ENCODE measurements around the gene NINJ2.

The NINJ2 gene

GRCh38 chr12:527241-527640, 136.0 kb downstream of the NINJ2 start:
- Histone ChIP-seq H3K9ac (ENCODE audit: low read depth in 1 of 2, low read length in 2 of 2) (no peak overlapping the region), H3K9me3 (ENCODE audit: control insufficient read depth in 1 of 2, low read length in 2 of 2) (peaks cover under 1 to 2% of the 10 kb centered on the region in 2 donors), H3K4me1 (ENCODE audit: control insufficient read depth in 1 of 2, insufficient read depth in 2 of 2, low read length in 2 of 2) (no peaks in the 10 kb centered on the region), H3K4me3 (ENCODE audit: low read depth in 1 of 2, low read length in 2 of 2) (no peak overlapping the region), H3K27me3 (ENCODE audit: control insufficient read depth in 1 of 2, insufficient read depth in 2 of 2, low read length in 2 of 2) (no peaks in the 10 kb centered on the region), H3K36me3 (ENCODE audit: control insufficient read depth in 1 of 2, insufficient read depth in 2 of 2, low read length in 2 of 2) (no peaks in the 10 kb centered on the region), H3K27ac (ENCODE audit: low read depth, low read length) (no peak overlapping the region)

- Histone ChIP-seq H3K9me3 (ENCODE audit: control insufficient read depth in 1 of 2, low read length in 2 of 2) (no peaks in the 10 kb centered on the region), H3K27me3 (ENCODE audit: control insufficient read depth in 1 of 2, insufficient read depth in 2 of 2, low read length in 2 of 2) (no peaks in the 10 kb centered on the region), H3K4me3 (ENCODE audit: low read depth in 1 of 2, low read length in 2 of 2) (no peak overlapping the region), H3K4me1 (ENCODE audit: control insufficient read depth in 1 of 2, insufficient read depth in 2 of 2, low read length in 2 of 2) (no peaks in the 10 kb centered on the region), H3K9ac (ENCODE audit: low read depth in 1 of 2, low read length in 2 of 2) (no peak overlapping the region), H3K27ac (ENCODE audit: low read depth, low read length) (no peak overlapping the region), H3K36me3 (ENCODE audit: control insufficient read depth in 1 of 2, insufficient read depth in 2 of 2, low read length in 2 of 2) (no peaks in the 10 kb centered on the region)
These were observed 137.2 kb downstream of the NINJ2 start for GRCh38 chr12:526089-526488.

- H3K9me3 ChIP-seq (ENCODE audit: control insufficient read depth in 1 of 2, low read length in 2 of 2) = no peaks in the 10 kb centered on the region
- no peaks in the 10 kb centered on the region for H3K4me1 ChIP-seq (ENCODE audit: control insufficient read depth in 1 of 2, insufficient read depth in 2 of 2, low read length in 2 of 2)
- H3K36me3 ChIP-seq (ENCODE audit: control insufficient read depth in 1 of 2, insufficient read depth in 2 of 2, low read length in 2 of 2) = no peaks in the 10 kb centered on the region
- H3K9ac ChIP-seq (ENCODE audit: low read depth in 1 of 2, low read length in 2 of 2) = no peak overlapping the region
- H3K27ac ChIP-seq (ENCODE audit: low read depth, low read length) = no peak overlapping the region
- no peaks in the 10 kb centered on the region for H3K27me3 ChIP-seq (ENCODE audit: control insufficient read depth in 1 of 2, insufficient read depth in 2 of 2, low read length in 2 of 2)
- no peak overlapping the region for H3K4me3 ChIP-seq (ENCODE audit: low read depth in 1 of 2, low read length in 2 of 2)
These were observed 138.9 kb downstream of the NINJ2 start for GRCh38 chr12:524167-524951.

- Histone ChIP-seq H3K36me3 (ENCODE audit: control insufficient read depth in 1 of 2, insufficient read depth in 2 of 2, low read length in 2 of 2) (no peaks in the 10 kb centered on the region), H3K4me3 (ENCODE audit: low read depth in 1 of 2, low read length in 2 of 2) (no peak overlapping the region), H3K9me3 (ENCODE audit: control insufficient read depth in 1 of 2, low read length in 2 of 2) (no peaks in the 10 kb centered on the region), H3K27me3 (ENCODE audit: control insufficient read depth in 1 of 2, insufficient read depth in 2 of 2, low read length in 2 of 2) (no peaks in the 10 kb centered on the region), H3K27ac (ENCODE audit: low read depth, low read length) (no peak overlapping the region), H3K4me1 (ENCODE audit: control insufficient read depth in 1 of 2, insufficient read depth in 2 of 2, low read length in 2 of 2) (no peaks in the 10 kb centered on the region), H3K9ac (ENCODE audit: low read depth in 1 of 2, low read length in 2 of 2) (no peak overlapping the region)
These were observed 140.4 kb downstream of the NINJ2 start for GRCh38 chr12:522692-523378.

- Histone ChIP-seq H3K27ac (ENCODE audit: low read depth, low read length) (no peak overlapping the region), H3K4me3 (ENCODE audit: low read depth in 1 of 2, low read length in 2 of 2) (no peak overlapping the region), H3K27me3 (ENCODE audit: control insufficient read depth in 1 of 2, insufficient read depth in 2 of 2, low read length in 2 of 2) (no peaks in the 10 kb centered on the region), H3K4me1 (ENCODE audit: control insufficient read depth in 1 of 2, insufficient read depth in 2 of 2, low read length in 2 of 2) (no peaks in the 10 kb centered on the region), H3K36me3 (ENCODE audit: control insufficient read depth in 1 of 2, insufficient read depth in 2 of 2, low read length in 2 of 2) (no peaks in the 10 kb centered on the region), H3K9ac (ENCODE audit: low read depth in 1 of 2, low read length in 2 of 2) (no peak overlapping the region), H3K9me3 (ENCODE audit: control insufficient read depth in 1 of 2, low read length in 2 of 2) (no peaks in the 10 kb centered on the region)
These were observed 143.1 kb downstream of the NINJ2 start for GRCh38 chr12:520119-520518.

- H3K27me3 ChIP-seq (ENCODE audit: control insufficient read depth in 1 of 2, insufficient read depth in 2 of 2, low read length in 2 of 2) = no peaks in the 10 kb centered on the region
- H3K4me1 ChIP-seq (ENCODE audit: control insufficient read depth in 1 of 2, insufficient read depth in 2 of 2, low read length in 2 of 2) = no peaks in the 10 kb centered on the region
- H3K36me3 ChIP-seq (ENCODE audit: control insufficient read depth in 1 of 2, insufficient read depth in 2 of 2, low read length in 2 of 2) = no peaks in the 10 kb centered on the region
- no peak overlapping the region for H3K4me3 ChIP-seq (ENCODE audit: low read depth in 1 of 2, low read length in 2 of 2)
- H3K9me3 ChIP-seq (ENCODE audit: control insufficient read depth in 1 of 2, low read length in 2 of 2) = no peaks in the 10 kb centered on the region
- H3K9ac ChIP-seq (ENCODE audit: low read depth in 1 of 2, low read length in 2 of 2) = no peak overlapping the region
- no peak overlapping the region for H3K27ac ChIP-seq (ENCODE audit: low read depth, low read length)
These were observed 145.7 kb downstream of the NINJ2 start for GRCh38 chr12:517538-517937.
